GM12892 (cell line): ENCODE results near the gene CYP20A1.

Source experiments
- POLR2A ChIP-seq: IDR thresholded peaks from 2 replicates; pipeline ENCODE4 v1.6.1; 2011; ENCODE audit warnings: low read depth, low read length, control low read depth
- POLR2AphosphoS5 ChIP-seq: IDR thresholded peaks from 2 replicates; pipeline ENCODE4 v1.6.1; 2011; ENCODE audit warnings: low read depth, low read length, control low read depth

DNA sequence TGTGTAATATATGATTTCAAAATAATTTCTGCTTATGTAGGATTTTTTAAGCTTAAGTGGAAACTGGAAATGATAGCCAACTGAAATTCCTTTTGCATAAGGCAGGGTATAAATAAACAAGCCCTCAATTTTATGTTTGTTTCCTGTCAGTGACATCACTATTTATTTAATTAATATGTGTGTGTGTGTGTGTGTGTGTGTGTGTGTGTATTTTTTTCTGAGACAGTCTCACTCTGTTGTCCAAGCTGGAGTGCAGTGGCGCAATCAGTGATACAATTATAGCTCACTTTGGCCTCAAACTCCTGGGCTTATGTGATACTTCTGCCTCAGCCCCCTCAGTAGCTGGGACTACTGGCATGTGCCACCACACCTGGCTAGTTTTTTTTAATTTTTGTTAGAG lies 29.3 kb upstream of the CYP20A1 start:
- TF ChIP-seq POLR2A (no peak), POLR2AphosphoS5 (no peak)
